Type B pancreatic cell (in vitro differentiated cells): Measurements from ENCODE around the gene POLA1. TPM values are rescaled to one million over a fixed set of nuclear protein-coding genes. Genes with fewer than 3 reads are reported as not detected.

ENCODE experiments used
- DNase-seq: peaks from one replicate; pipeline ENCODE4 v3.0.0; 2021; ENCODE audit warnings: mixed read lengths; ENCODE audit not compliant: unreplicated experiment; ENCODE audit errors: extremely low spot score
- H3K27ac Mint-ChIP-seq: 2 replicates; pipeline ENCODE4 v1.8.0; 2021; ENCODE audit warnings: mild to moderate bottlenecking, mixed read lengths
- H3K27me3 Mint-ChIP-seq: 2 replicates; pipeline ENCODE4 v1.8.0; 2021; ENCODE audit warnings: mixed read lengths
- H3K36me3 Mint-ChIP-seq: 2 replicates; pipeline ENCODE4 v1.8.0; 2021; ENCODE audit warnings: mixed read lengths
- H3K4me1 Mint-ChIP-seq: one replicate; pipeline ENCODE4 v1.8.0; 2021; ENCODE audit warnings: mixed read lengths; ENCODE audit not compliant: unreplicated experiment
- H3K4me3 Mint-ChIP-seq: 2 replicates; pipeline ENCODE4 v1.8.0; 2021; ENCODE audit warnings: mild to moderate bottlenecking, mixed read lengths
- H3K9me3 Mint-ChIP-seq: 2 replicates; pipeline ENCODE4 v1.8.0; 2021; ENCODE audit warnings: mixed read lengths
- CTCF ChIP-seq: fragments of 200-600 bp; sonication (generic); conservative IDR thresholded peaks from 2 replicates; pipeline ENCODE4 v1.5.0; 2021; ENCODE audit warnings: antibody characterized with exemption, mild to moderate bottlenecking
- total RNA-seq: library from RNA; stranded (reverse); gene quantifications from 2 replicates; pipeline ENCODE4 v1.2.1, GENCODE V29; 2021; ENCODE audit warnings: low replicate concordance

Gene POLA1
- total RNA-seq, 1 donor from 2014 or later = 44.4 TPM

- TF ChIP-seq CTCF = no peak
- Mint-ChIP-seq H3K27ac (no peak overlapping the region), H3K4me1 (peaks cover 6% of the 10 kb centered on the region), H3K4me3 (no peak overlapping the region), H3K36me3 (peaks cover 18% of the 10 kb centered on the region), H3K27me3 (no peaks in the 10 kb centered on the region), H3K9me3 (peaks cover 4% of the 10 kb centered on the region)
- no peak for DNase-seq
These were observed 263.1 kb downstream of the POLA1 start for GRCh38 chrX:24956828-24957227.

GRCh38 chrX:24961809-24962208 lies 268.1 kb downstream of the POLA1 start:
- no peak for DNase-seq
- H3K36me3 Mint-ChIP-seq = peaks cover 15% of the 10 kb centered on the region
- peaks cover 4% of the 10 kb centered on the region for H3K9me3 Mint-ChIP-seq
- H3K27me3 Mint-ChIP-seq = no peaks in the 10 kb centered on the region
- no peak overlapping the region for H3K4me3 Mint-ChIP-seq
- TF ChIP-seq CTCF = no peak
- no peak overlapping the region for H3K27ac Mint-ChIP-seq
- H3K4me1 Mint-ChIP-seq = peaks cover 18% of the 10 kb centered on the region

- H3K36me3 Mint-ChIP-seq = peaks cover 9% of the 10 kb centered on the region
- no peak overlapping the region for H3K4me3 Mint-ChIP-seq
- peaks cover 18% of the 10 kb centered on the region for H3K4me1 Mint-ChIP-seq
- DNase-seq = no peak
- no peak for TF ChIP-seq CTCF
- no peaks in the 10 kb centered on the region for H3K27me3 Mint-ChIP-seq
- H3K27ac Mint-ChIP-seq = no peak overlapping the region
- no peaks in the 10 kb centered on the region for H3K9me3 Mint-ChIP-seq
These were observed 270.1 kb downstream of the POLA1 start for GRCh38 chrX:24963823-24964222.

- no peak overlapping the region for H3K4me3 Mint-ChIP-seq
- H3K27me3 Mint-ChIP-seq = no peaks in the 10 kb centered on the region
- H3K9me3 Mint-ChIP-seq = no peaks in the 10 kb centered on the region
- no peak for DNase-seq
- TF ChIP-seq CTCF = no peak
- H3K27ac Mint-ChIP-seq = no peak overlapping the region
- peaks cover 15% of the 10 kb centered on the region for H3K4me1 Mint-ChIP-seq
- H3K36me3 Mint-ChIP-seq = peaks cover 7% of the 10 kb centered on the region
These were observed 271.7 kb downstream of the POLA1 start for GRCh38 chrX:24965372-24965771.

- no peak overlapping the region for H3K4me3 Mint-ChIP-seq
- no peaks in the 10 kb centered on the region for H3K9me3 Mint-ChIP-seq
- no peak overlapping the region for H3K27ac Mint-ChIP-seq
- DNase-seq = no peak
- H3K4me1 Mint-ChIP-seq = peaks cover 6% of the 10 kb centered on the region
- H3K36me3 Mint-ChIP-seq = peaks cover 11% of the 10 kb centered on the region
- TF ChIP-seq CTCF = no peak
- H3K27me3 Mint-ChIP-seq = no peaks in the 10 kb centered on the region
These were observed 276.1 kb downstream of the POLA1 start for GRCh38 chrX:24969812-24970211.

GRCh38 chrX:24979081-24979480 lies 285.4 kb downstream of the POLA1 start:
- Mint-ChIP-seq H3K36me3 (no peaks in the 10 kb centered on the region), H3K4me1 (peaks cover 9% of the 10 kb centered on the region), H3K4me3 (no peak overlapping the region), H3K27me3 (no peaks in the 10 kb centered on the region), H3K9me3 (no peaks in the 10 kb centered on the region), H3K27ac (no peak overlapping the region)
- DNase-seq = no peak
- no peak for TF ChIP-seq CTCF
